Measurements from ENCODE around the gene VSNL1.

VSNL1 gene

DNA sequence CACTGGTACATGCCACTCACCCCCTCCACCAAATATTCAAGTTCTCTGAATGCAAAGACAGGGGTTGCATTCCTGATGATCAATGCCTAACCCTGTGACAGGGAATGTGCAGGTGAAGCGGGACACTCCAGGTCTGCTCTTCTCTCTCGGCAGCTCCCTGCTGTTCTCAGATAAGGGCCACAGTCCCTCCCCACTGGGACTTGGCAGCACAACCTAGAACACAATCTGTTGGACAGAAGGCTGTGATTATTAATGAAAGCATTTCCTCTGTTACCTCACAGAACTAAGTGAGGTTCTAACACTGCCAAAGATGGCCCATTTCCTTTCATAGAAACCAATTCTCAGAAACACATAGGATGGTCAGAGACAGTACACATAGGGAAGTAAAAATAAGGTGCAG, 42.7 kb downstream of the VSNL1 start:
- no peak for DNase-seq (ENCODE audit: low spot score)

DNA sequence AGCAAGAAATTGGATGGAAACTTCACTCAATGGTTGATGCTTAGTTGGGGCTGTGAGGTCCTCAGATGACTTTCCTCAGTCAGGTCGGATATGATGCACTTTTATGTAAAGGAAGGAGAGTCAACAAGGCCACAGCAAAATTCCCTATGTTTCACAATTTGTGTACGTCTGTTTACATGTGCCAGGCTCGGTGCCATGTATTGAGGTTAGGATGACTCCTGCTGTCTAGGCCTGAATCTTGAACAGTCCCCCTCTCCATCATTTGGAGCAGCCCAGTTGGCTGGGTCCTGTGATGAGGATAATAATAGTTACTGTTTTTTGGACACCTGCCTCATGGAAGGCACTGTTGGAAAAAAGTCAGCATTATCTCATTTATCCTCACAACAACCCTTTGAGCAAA, 43.1 kb downstream of the VSNL1 start:
- DNase-seq (ENCODE audit: low spot score) = no peak

DNA sequence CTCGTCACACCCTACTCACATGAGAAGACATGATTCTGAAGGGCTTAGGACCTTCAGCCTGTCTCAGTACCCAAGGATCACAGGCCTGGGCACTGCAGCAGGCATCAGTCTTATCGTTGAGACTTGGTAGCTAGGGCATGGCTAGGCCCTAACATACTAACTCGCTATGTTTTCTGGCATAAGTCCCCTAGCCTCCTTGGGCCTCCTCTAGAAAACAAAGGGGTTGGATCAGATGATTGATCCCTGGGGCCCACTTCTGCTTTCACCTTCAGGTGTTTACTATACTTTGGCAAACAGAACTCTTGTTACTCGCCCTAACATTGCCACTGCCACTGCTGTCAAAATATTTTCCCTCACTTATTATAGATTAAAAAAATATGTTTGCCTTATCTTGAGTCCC, 44.2 kb downstream of the VSNL1 start:
- DNase-seq (ENCODE audit: low spot score) = no peak

DNA sequence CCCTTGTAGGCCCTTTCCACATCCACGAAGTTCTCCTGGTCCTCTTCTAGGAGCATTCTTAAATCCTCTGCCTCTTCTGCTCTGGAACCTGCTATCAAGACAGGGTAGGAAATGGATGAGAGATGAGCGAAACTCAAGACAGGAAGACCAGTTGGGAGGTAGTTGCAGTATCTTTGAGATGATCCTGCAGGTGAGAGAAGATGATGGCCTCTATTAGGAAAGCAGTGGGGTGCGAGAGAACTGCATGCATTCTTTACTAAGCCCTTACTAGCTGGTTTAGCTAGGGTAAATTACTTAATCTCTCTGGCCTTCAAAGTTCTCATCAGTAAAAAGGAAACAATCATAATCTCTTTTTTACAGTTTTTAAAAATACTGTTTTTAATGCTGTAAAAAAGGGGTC, 47.0 kb downstream of the VSNL1 start:
- no peak for DNase-seq (ENCODE audit: low spot score)

DNA sequence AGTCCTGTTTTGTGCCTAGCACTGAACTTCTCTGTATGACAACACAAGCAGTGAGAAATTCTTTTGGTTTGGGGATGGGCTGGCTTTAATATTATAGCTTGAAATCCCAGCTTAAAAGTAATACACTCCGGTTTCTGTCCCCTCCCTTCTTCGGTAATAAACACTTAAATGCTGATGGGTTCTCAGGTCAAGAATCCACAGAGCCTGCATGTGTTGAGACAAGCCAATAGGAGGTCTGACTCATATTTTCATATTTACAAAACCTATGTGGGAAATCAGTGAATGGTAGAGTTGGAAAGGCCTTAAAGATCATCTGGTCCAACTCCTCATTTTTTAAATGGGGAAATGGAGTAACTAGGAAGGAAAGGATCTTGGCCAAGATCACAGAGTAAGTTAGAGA, 47.5 kb downstream of the VSNL1 start:
- no peak for DNase-seq (ENCODE audit: low spot score)

DNA sequence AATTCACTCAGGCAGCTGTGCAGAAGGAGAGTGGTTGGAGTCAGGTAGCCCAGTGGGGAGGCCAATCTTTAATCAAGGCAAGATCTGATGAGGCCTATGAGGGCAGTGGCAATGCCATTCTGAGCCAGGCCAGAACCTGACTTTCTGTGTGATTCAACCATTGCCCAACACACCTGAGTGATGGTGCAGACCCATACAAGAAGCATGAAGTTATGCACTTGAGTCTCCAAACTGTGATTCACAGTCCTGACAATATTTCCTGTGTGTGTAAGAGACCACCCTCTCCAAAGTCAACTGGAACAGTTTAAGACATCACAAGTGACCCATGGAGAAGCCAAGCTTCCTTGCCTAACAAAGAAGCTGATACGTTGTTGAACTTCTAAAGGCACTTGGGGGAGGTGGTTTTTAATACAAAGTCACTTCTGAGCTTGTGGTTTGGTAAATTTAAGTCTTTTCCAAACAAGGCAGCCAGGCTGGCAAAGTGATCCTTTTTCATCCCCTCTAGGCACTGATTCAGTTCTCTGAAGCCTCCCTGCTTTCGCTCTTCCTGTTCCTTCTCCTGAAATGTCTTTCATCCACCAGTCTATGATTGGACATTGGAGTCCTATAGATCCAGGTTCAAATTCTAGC, 49.0 kb downstream of the VSNL1 start:
- no peak for DNase-seq (ENCODE audit: low spot score)

DNA sequence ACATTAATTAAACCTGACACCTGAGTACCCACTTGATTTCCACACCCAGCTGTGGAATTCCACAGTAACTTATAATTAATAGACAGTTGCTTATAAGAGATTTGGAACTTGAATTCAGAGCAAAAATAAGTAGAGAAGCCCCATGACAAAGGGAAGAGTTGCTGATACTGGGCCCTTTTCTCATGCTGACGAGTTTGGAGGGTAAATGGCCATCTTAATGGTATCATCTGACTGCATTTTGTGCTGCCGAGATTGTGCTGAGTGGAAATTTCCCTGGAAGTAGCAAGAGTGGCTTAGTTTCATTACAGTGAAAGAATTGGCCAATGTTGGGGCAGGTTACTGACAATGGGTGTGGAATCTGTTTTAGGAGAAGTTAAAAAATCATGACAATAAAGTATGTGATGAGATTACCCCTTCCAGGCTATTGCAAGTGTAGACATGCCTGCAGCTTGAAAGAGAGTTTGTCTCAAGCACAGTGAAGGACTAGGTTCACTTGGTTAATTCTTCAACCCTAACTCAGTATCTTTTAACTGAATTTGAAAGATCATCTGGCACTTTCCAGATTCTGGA, 49.9 kb downstream of the VSNL1 start:
- DNase-seq (ENCODE audit: low spot score) = no peak

DNA sequence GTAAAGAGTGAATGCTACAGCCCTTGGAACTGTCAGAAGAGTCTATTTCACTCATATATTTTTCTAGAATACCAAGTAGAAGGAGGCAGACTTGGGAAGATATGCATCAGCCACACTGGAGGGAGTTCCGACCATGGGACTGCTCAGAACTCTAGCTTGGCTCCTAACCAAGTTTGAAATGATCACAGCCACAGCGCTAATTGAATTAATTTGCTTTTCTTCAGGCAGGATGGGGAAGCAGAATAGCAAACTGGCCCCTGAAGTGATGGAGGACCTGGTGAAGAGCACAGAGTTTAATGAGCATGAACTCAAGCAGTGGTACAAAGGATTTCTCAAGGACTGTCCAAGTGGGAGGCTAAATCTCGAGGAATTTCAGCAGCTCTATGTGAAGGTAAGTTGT, 51.4 kb downstream of the VSNL1 start:
- DNase-seq (ENCODE audit: low spot score) = no peak

DNA sequence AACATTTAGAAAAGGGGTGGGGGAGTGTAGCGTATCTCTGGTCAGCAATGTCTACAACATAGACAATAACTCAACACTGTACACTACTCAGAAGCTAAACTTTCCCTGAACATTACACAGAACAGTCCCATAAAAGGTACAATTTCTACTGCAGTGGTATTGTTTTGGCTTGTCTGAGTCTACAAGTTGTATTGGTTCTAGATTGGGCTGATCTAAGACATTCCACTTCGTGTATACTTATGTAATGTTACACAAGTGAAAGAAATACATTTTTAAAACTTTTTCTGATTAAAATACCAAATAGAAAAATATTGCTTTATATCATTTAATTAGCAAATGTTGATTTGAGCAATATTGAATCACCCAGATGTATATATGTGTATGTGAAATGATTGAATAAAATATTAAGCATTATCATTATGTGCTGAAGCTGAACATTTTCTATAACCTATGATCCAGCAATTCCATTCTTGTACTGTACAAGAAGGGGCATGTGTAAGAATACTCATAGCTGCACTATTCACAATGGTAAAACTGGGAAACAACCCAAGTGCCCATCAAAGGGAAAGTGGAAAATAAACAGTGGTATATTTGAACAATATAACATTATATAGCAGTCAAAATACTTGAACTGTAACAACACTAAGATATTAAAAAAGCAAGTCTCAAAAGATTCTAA, 52.4 kb downstream of the VSNL1 start:
- DNase-seq (ENCODE audit: low spot score) = no peak

DNA sequence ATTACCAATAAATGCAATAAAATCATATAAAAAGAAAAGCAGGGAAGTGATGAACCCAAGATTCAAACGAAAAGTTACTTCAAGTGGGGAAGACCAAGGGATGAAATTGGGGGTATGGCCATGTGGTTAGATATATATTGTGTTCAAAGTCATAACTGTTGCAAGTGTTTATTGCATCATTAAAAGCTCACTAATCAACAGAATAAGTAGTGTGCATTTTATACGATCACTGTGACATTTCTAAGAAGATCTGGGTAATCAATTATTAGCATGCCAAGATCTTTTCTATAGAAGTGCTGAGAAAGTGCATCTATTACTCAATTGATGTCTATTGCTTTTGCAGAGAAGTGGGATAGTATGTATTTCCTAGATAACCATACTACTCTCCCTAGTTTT, 52.9 kb downstream of the VSNL1 start:
- DNase-seq (ENCODE audit: low spot score) = no peak

DNA sequence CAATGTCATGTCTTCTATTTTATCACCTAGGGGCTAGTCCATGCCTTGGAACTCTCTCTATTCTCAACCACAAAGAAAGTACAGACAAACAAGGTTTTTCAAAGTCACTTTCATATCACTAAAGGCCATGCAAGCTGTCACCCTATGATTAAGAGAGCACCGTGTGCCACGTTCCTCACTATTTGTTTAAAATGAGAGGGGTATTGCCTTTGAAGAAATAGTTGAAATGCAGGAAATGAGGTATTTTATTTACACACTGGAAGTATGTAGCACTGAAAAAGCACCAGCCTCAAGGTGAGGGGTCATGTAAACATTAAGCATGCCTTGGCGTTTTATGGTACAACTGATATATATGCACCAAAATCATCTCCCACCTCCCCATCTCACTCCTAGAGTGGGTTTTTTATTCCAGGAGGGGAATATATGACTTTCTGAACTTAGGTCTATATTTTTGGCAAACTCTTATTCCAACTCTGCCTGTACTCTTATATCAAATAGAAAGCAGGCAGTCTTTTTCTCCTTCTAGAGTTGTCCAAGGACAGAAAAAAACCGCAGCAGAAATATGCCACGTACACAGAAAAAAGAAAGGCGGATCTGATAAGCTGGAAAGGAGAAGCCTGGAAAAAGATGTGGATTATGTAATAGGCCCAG, 53.5 kb downstream of the VSNL1 start:
- DNase-seq (ENCODE audit: low spot score) = no peak

DNA sequence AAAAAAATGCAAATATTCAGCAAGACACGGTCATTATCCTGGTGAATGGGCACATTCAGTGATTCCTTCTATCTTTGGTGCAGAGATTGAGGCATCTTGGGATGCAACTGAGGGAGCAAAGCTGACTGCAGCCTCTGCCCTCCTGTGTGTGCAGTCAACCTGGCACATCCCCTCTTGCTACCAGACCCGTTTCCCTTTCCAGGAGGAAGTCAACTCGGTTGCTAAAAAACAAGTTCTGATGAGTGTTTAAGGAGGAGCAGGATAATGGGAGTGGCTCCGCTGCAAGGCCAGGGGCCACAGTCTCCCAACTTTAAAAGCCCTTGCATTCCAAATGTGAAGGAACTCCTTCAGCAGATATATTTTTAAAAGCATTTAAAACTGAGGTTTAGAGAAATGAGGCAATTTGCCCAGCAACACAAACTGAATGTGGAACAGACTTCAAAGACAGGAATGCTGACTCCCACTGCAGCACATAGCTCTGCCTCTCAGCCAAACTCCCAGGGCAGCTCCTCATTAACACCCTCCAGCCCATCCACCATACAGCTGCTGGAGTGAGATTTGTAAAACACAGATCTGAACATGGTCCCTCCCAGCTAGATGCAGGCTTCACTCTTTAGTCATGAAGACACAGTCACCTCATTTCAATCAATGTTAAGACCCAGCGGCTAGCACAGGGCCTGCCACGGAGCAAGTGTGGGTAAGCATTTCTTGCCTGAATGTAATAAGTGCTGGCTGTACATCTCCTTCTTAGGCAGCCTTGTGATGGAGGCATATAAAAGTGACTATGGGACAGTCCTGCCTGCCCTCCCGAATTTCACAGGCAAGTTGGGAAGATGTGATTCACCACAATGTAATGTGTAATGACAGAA, 54.3 kb downstream of the VSNL1 start:
- DNase-seq (ENCODE audit: low spot score) = no peak

DNA sequence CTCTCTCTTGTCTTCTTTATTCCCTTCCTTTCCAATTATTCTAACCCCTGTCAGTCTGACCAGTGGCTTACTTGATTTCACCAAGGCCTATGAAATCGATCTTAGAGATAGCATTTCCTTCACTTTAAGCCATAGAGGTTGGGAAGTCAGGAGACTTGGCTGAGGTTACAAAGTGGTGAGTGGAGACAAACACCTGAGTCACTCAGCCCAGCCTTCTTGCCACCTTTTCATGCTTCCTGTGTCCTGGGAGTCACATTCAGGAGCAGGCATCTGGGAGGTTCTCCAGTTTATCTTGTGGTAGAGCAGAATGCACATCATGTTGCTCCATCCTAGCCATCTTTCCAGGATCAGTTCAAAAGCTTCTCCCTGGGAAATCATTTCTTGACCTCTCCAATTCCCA, 59.1 kb downstream of the VSNL1 start:
- DNase-seq (ENCODE audit: low spot score) = no peak

DNA sequence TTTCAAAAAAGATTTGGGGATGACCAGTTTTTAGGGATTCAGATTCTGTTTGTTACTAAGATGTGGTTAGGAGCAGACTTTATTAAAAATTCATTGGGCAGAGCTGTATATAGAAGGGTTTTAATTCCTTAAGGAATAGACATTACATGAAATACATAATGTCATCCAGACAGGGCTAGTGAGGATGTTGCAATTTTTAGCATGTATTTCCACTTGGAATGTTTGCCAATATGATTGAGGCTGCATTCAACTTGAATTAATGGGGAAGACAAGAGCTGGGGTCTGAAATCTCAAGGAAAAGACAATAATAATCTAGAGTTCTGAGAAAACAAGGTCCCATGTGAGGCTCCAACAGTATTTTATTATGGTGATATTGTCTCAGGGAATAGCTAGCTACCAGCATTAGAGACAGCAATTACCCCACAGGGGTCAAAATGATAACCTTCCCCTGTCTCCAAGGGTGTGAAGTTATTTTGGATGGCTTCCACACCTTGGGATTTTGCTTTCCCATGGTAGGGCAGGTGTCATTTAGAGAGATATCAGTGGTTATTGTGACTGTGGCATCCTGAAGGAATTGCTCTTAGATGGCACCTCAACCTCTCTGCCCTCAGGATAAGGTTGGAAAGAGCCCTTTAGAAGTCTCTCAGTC, 60.2 kb downstream of the VSNL1 start:
- DNase-seq (ENCODE audit: low spot score) = no peak

DNA sequence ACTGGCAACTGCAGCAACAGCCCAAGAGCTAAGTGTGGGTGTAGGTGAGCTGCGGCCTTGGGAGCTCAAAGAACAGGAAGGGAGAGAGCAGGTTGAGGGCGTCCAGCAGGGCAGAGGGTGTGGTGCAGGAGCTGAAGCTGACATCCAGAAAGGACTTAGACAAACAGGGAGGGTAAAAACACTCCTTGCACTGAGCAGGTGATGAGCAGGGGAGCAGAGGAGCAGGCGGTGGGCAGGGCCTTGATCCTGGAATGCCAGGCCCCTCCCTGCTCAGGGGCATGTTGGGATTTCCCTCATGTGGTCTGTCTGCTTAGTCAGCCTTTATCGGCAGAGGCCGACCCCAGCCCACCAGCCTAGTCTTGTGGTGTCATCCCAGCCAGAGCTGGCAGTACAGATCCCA, 63.6 kb downstream of the VSNL1 start:
- DNase-seq (ENCODE audit: low spot score) = no peak

DNA sequence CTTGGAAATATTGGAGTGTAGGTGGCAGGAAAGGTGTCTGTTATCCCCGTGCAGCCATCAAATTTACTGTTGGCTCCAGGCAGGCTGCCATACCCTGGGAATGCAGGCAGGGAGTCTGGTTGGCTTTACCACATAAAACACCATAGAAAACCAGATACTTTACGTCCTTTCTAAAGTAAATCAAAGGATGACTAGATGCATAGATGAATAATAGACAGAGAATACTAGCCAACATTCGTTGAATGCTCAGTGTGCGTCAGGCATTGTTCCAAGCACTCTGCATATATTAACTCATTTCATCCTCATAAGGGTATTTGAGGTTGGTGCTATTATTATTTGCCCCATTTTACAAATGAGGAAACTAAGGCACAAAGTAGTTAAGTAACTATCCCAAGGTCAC, 65.2 kb downstream of the VSNL1 start:
- no peak for DNase-seq (ENCODE audit: low spot score)

DNA sequence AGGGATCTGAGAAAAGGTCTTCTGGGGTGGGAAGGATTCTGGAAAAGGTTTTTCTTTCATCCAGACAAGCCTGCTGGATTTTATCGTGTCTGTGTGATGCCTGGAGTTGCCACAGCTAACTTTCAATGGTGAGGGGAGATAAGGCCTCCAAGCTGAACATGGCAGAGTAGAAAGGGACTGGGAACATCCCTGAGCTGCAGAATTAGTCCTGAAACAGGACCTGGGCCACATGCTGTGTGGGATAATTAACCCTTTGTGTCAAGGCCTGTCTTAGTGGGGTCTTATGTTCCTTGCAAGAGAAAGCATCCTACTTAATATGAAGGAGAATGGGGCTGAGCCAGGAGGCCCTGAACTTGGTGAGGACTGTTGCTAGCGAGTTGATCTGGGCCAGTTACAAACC, 66.4 kb downstream of the VSNL1 start:
- no peak for DNase-seq (ENCODE audit: low spot score)

DNA sequence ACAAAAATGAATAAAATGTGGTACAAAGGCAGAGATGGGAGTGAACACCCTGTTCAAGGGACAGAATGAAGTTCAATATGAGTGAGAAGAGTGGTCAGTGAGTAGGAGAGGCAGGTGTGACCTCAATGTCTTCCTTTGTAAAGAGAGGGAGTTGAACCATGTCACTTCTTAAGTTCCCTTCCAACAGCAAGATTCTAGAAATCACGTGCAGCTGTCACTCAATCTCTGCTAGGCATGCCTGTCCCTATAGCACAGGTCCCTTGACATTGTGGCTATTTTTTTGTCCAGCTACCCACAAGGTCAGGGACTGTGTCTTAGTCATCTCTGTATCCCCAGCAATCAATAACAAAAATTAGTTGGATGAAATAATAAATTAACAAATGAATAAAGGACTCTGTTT, 66.9 kb downstream of the VSNL1 start:
- no peak for DNase-seq (ENCODE audit: low spot score)

DNA sequence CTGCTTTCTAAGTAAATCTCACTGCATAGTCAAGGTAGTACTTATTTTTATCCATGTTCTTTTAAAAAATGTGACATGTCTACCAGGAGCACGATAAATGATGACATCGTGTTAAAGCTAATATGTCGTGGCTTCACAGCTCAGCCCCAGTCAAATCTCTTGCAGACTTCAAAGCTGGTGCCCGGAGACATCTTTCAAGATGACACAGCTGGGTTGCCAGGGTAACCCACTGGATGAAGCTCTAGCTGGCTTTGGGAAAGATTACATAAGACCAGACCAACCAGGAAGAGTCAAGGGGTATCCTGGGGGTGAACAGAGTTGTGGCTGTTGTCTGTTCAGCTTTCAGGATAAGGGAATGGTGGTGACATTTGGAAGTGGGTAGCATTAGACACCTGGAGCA, 67.8 kb downstream of the VSNL1 start:
- no peak for DNase-seq (ENCODE audit: low spot score)

DNA sequence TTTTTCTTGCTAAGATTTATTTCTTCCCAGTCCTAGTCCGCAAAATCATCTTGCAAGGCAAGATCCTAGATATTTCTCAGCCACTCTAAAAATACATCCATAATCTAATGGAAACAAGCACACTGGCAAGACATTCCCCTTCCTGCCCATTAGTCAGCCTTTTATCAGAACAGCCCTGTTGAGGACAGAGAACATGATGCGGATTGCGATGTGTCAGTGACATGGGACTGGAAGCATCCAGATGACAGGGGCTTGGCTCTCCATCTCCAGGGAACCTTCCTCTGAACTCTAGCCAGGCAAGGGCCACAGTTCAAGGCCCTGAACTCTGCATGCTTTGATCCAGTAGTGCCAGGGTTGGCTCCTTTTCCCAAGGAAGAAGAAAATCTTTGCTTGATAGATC, 70.0 kb downstream of the VSNL1 start:
- DNase-seq (ENCODE audit: low spot score) = no peak

DNA sequence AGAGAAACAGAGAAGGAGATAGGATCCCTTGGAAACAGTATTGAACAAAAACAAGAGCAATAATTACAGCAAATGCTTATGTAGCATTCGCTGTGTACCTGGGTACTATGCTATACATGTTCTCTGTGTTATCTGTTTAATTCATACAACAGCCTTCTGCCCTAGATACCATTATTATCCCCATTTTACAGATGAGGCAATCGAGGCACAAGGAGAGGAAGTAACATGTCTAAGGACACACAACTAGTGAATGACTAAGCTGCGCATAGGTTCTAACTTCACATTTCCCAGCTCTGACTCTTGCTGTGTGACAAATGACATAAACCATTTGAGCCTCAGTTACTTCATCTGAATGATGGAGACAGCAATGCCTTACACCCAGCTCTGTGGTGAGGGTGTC, 70.5 kb downstream of the VSNL1 start:
- DNase-seq (ENCODE audit: low spot score) = no peak

Data from globus pallidus (tissue), 1 donor.